ENCODE measurements around the gene KMT2A.

KMT2A gene

DNA sequence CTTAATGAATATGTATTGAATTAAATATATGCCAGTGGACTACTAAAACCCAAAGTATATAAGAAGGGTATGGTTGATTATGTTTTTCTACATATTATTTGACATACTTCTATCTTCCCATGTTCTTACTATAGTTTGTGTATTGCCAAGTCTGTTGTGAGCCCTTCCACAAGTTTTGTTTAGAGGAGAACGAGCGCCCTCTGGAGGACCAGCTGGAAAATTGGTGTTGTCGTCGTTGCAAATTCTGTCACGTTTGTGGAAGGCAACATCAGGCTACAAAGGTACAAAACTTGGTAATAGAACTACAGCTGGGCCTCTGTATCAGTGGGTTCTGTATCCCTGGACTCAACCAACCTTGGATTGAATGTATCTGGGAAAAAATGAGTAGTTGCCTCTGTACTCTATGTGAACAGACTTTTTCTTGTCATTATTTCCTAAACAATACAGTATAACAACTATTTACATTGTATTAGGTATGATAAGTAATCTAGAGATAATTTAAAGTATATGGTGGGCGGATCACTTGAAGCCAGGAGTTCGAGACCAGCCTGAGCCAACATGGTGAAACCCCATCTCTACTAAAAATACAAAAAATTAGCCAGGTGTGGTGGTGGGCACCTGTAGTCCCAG lies 52.3 kb downstream of the KMT2A start:
- peak; percentile 57 for DNase-seq (ENCODE audit: low read depth)

GRCh38 chr11:118491041-118491440 lies 54.7 kb downstream of the KMT2A start:
- no peak for DNase-seq (ENCODE audit: low read depth)

- no peak for DNase-seq (ENCODE audit: low read depth)
Observed at GRCh38 chr11:118497831-118498230, 61.5 kb downstream of the KMT2A start.

GRCh38 chr11:118503216-118503615 lies 66.9 kb downstream of the KMT2A start:
- DNase-seq (ENCODE audit: low read depth), result no peak

DNA sequence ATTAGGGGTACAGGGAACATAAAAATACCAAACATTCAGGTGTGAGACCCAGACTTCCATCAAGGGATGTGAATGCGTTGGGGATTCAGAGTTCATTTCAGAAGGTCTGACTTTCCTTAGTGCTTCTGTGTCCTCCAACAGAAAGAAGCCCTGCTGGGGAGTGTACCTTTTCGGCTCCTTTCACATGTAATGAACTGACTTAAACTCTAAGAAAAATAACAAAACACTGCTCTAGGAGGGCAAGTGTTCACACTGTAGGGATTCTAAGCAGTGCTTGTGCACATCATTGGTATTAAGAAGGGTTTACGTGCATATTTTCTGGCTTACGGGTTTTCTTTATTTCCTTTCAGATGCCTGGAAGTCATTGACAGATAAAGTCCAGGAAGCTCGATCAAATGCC lies 75.3 kb downstream of the KMT2A start:
- no peak for DNase-seq (ENCODE audit: low read depth)

DNA sequence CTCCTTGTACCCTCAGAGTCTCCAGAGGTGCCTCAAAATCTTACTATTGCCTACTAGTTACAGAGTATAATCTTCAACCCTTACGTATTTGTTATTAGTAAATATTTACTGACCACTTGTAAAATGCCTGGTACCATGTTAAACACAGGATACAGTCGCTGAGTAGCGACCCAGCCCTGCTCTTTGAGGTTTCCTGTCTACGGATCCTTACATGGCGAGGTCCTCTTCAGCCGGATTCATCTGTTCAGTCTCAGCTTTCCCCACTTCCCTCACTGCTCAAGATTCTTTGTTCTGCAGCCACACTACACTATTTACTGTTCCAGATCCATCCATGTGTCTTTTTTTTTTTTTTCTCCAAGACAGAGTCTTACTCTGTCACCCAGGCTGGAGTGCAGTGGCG lies 77.8 kb downstream of the KMT2A start:
- no peak for DNase-seq (ENCODE audit: low read depth)

- no peak for DNase-seq (ENCODE audit: low read depth)
Observed at GRCh38 chr11:118519549-118519948, 83.3 kb downstream of the KMT2A start.

DNA sequence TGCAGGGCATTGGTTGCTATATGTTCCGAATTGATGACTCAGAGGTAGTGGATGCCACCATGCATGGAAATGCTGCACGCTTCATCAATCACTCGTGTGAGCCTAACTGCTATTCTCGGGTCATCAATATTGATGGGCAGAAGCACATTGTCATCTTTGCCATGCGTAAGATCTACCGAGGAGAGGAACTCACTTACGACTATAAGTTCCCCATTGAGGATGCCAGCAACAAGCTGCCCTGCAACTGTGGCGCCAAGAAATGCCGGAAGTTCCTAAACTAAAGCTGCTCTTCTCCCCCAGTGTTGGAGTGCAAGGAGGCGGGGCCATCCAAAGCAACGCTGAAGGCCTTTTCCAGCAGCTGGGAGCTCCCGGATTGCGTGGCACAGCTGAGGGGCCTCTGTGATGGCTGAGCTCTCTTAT lies 85.6 kb downstream of the KMT2A start:
- no peak for DNase-seq (ENCODE audit: low read depth)

DNA sequence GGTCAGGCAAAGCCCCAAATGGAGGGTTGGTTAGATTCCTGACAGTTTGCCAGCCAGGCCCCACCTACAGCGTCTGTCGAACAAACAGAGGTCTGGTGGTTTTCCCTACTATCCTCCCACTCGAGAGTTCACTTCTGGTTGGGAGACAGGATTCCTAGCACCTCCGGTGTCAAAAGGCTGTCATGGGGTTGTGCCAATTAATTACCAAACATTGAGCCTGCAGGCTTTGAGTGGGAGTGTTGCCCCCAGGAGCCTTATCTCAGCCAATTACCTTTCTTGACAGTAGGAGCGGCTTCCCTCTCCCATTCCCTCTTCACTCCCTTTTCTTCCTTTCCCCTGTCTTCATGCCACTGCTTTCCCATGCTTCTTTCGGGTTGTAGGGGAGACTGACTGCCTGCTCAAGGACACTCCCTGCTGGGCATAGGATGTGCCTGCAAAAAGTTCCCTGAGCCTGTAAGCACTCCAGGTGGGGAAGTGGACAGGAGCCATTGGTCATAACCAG lies 86.3 kb downstream of the KMT2A start:
- DNase-seq (ENCODE audit: low read depth), result no peak

DNA sequence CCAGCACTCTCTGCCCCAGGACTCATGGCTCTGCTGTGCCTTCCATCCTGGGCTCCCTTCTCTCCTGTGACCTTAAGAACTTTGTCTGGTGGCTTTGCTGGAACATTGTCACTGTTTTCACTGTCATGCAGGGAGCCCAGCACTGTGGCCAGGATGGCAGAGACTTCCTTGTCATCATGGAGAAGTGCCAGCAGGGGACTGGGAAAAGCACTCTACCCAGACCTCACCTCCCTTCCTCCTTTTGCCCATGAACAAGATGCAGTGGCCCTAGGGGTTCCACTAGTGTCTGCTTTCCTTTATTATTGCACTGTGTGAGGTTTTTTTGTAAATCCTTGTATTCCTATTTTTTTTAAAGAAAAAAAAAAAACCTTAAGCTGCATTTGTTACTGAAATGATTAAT lies 88.1 kb downstream of the KMT2A start:
- DNase-seq (ENCODE audit: low read depth), result no peak

GRCh38 chr11:118524757-118525470 lies 88.6 kb downstream of the KMT2A start:
- no peak for DNase-seq (ENCODE audit: low read depth)

DNA sequence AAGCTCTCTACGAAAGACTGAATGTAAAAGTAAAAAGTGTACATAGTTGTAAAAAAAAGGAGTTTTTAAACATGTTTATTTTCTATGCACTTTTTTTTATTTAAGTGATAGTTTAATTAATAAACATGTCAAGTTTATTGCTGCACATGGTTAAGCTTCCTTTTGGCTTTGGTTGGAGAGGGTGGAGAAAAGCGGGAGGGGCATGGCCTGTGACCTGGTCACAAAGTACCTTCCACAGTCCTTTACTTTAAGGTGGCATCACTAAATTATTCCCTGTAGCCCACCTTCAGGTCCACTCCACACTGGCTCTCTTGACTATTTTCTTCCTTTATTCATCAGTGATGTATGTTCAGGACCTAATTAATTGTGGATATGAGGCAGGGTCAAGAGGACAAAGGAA lies 90.4 kb downstream of the KMT2A start:
- DNase-seq (ENCODE audit: low read depth), result no peak

- no peak for DNase-seq (ENCODE audit: low read depth)
Observed at GRCh38 chr11:118527109-118527508, 90.8 kb downstream of the KMT2A start, which contains the start of gene TTC36. TTC36 (plus strand) TSS chr11:118527474; CDS start chr11:118527495, 21 bp downstream.

GRCh38 chr11:118528511-118528910 lies 92.2 kb downstream of the KMT2A start:
- no peak for DNase-seq (ENCODE audit: low read depth)

DNA sequence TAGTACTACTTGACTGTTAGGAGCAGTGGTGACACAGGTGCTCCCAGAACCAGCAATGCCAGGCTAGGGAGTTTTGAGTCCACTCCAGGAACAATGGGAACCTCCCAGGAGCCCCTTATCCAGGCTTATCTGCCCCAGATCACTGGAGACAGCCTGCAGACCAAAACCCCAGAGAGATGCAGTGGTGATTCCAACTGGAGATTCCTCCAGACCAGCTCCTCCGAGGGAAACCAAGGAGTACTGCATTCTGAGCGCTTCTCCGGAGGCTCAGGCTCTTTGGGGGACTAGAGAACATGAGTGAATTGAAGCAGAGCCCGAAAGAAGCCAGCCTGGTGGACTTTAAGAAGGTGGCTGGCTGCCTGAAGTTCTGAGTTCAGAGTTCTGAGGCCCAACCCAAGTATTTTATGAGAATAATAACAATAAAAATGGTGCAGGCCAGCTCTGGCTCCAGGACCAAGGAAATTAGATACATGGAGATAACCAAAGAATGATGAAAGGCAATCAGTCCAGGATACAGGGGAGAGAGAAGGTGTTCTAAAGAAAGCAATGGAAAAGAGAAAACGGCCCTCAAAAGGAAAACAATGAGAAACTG lies 93.4 kb downstream of the KMT2A start:
- no peak for DNase-seq (ENCODE audit: low read depth)

GRCh38 chr11:118530180-118530682 lies 93.9 kb downstream of the KMT2A start:
- no peak for DNase-seq (ENCODE audit: low read depth)

DNA sequence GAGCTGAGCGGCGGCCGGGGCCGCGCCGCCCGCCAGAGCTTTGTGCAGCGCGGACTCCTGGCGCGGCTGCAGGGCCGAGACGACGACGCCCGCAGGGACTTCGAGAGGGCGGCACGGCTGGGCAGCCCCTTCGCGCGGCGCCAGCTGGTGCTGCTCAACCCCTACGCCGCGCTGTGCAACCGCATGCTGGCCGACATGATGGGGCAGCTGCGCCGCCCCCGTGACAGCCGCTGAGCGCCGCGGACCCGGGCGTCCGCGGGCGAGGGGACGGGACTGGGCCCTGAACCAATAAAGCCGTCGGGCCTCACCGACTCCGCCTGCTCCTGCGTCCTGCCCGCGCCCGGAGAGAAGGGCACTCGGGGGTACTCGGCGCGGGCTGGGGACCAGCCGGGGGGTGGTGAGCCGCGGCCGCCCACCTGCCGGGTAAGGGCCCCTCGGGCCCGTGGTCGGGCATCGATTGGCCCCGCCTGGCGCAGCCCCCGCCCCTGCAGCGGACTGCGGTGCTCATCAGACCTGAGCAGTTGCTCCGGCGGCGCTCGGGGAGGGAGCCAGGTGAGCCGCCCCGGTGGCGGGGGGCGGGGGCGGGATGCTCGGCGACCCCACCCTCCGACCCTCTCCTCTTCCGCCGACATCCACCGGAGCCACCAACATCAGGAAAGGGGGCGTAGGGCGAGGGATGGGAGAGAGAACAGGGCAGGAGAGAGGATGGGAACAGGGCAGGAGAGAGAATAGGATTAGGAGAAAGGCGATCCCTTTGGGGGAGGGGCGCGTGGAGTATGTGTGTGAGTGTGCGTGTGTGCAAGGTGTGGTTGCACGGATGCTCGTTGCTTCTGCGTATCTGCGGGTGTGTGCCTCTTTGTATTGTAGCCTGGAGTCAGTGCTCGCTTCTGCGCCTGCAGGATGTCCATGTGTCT lies 94.6 kb downstream of the KMT2A start, which contains the start of gene TMEM25:
Gene TMEM25, plus strand, starts transcription at position 510 of the 914 bp plus-strand sequence. CDS start 610 bp downstream, outside the sequence.
- peak; percentile 39 for DNase-seq (ENCODE audit: low read depth)

DNA sequence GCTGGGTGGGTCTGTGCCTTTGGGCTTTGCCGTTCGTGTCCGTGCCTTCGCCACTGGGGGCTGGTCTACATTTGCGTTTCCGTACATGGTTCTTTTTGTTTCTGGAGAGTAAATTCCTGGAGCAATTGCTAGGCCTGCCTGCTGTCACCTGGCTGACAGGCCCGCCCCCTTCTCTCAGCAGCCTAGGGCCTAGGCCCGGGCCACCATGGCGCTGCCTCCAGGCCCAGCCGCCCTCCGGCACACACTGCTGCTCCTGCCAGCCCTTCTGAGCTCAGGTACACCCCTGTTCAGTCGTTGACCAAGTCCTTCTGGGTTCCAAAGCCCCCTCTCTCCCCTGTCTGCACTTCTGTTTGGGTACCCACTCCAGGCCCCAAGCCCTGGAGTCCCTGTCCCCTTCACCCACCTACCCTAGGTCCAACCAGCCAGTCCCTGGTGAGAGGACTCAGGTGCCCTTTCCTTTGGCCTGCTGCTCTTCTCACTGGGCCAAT lies 95.3 kb downstream of the KMT2A start:
- DNase-seq (ENCODE audit: low read depth), result no peak

DNA sequence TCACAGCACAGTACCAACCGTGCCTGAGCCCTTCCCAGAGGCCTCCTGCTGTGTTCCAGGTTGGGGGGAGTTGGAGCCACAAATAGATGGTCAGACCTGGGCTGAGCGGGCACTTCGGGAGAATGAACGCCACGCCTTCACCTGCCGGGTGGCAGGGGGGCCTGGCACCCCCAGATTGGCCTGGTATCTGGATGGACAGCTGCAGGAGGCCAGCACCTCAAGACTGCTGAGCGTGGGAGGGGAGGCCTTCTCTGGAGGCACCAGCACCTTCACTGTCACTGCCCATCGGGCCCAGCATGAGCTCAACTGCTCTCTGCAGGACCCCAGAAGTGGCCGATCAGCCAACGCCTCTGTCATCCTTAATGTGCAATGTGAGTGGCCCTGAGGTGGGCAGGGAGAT lies 95.8 kb downstream of the KMT2A start:
- DNase-seq (ENCODE audit: low read depth), result no peak

GRCh38 chr11:118532852-118533768 lies 96.8 kb downstream of the KMT2A start:
- DNase-seq (ENCODE audit: low read depth), result no peak

All from stimulated activated CD8-positive, alpha-beta memory T cell treated with anti-CD3 and anti-CD28 coated beads, Interleukin-7, amount 100 ng/mL, for 24 hours (primary cell).